ENCODE data around the gene POU2F2. TPM values are rescaled to one million over a fixed set of nuclear protein-coding genes. Genes with fewer than 3 reads are reported as not detected.

The POU2F2 gene
- total RNA-seq, 4 donors from 2014 or later = 0.55 to 3.2 (median 0.77) TPM; not detected in 1

- Histone ChIP-seq H3K4me3 (no peak overlapping the region), H3K9me3 (no peaks in the 10 kb centered on the region), H3K27ac (no peak overlapping the region), H3K36me3 (no peaks in the 10 kb centered on the region), H3K27me3 (no peaks in the 10 kb centered on the region), H3K4me1 (no peaks in the 10 kb centered on the region)
- DNase-seq = no peak
- TF ChIP-seq, protein P1, sequence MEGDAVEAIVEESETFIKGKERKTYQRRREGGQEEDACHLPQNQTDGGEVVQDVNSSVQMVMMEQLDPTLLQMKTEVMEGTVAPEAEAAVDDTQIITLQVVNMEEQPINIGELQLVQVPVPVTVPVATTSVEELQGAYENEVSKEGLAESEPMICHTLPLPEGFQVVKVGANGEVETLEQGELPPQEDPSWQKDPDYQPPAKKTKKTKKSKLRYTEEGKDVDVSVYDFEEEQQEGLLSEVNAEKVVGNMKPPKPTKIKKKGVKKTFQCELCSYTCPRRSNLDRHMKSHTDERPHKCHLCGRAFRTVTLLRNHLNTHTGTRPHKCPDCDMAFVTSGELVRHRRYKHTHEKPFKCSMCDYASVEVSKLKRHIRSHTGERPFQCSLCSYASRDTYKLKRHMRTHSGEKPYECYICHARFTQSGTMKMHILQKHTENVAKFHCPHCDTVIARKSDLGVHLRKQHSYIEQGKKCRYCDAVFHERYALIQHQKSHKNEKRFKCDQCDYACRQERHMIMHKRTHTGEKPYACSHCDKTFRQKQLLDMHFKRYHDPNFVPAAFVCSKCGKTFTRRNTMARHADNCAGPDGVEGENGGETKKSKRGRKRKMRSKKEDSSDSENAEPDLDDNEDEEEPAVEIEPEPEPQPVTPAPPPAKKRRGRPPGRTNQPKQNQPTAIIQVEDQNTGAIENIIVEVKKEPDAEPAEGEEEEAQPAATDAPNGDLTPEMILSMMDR (IDR thresholded peaks at IDR 0.05) = no peak
- TF ChIP-seq POLR2A (IDR thresholded peaks at IDR 0.05) = no peak
- intact Hi-C loops (cut with DNase I; ENCODE audit: low total_unique reads) = no loop called here
Measured at GRCh38 chr19:42165146-42165545, 32.9 kb upstream of the POU2F2 start.

DNA sequence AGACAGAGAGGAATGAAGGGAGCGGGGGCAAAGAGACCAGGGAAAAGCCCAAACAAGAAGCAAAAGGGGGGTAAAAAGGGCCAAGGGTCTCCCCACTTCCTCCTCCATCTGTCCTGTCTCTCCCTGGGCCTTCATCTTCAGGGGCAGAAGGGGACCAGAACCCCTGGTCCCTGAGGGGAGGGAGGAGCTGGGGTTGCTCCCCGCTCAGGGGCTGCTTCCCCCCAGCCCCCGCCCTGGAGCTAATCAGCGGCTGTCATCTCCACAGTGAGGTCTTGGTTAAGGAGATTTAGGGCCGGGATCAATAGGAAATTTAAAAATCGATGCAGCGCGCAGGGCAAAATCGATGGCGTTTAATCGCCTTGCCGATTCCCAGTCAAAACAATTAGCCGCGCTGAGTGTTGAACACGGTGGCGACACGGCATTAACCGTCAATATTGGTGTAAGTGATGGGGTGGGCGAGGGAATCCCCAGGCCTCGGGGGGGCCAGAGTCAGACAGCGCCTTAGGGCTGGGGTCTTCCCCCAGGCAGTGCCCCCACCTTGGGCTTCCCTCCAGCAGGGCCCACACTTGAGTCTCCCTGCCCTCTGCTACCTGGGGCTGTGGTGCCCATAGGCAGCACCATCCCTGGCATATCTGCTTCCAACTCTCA is 29.5 kb upstream of the POU2F2 start:
- TF ChIP-seq, protein P1 (IDR thresholded peaks at IDR 0.05) = no peak
- no peak for TF ChIP-seq POLR2A (IDR thresholded peaks at IDR 0.05)
- intact Hi-C loops (cut with DNase I; ENCODE audit: low total_unique reads) = no loop called here
- Histone ChIP-seq H3K27me3 (no peaks in the 10 kb centered on the region), H3K36me3 (no peaks in the 10 kb centered on the region), H3K4me1 (no peaks in the 10 kb centered on the region), H3K27ac (no peak overlapping the region), H3K9me3 (no peaks in the 10 kb centered on the region), H3K4me3 (no peak overlapping the region)
- DNase-seq = no peak

GRCh38 chr19:42159942-42160341 is 27.7 kb upstream of the POU2F2 start:
- intact Hi-C loops (cut with DNase I; ENCODE audit: low total_unique reads) = no loop called here
- H3K4me3 ChIP-seq = no peak overlapping the region

GRCh38 chr19:42158926-42159325 is 26.7 kb upstream of the POU2F2 start:
- Histone ChIP-seq H3K27ac (no peak overlapping the region), H3K27me3 (no peaks in the 10 kb centered on the region), H3K36me3 (no peaks in the 10 kb centered on the region), H3K4me3 (no peak overlapping the region), H3K9me3 (no peaks in the 10 kb centered on the region), H3K4me1 (no peaks in the 10 kb centered on the region)
- TF ChIP-seq POLR2A (IDR thresholded peaks at IDR 0.05) = no peak
- TF ChIP-seq, protein P1 (IDR thresholded peaks at IDR 0.05) = no peak
- no peak for DNase-seq
- intact Hi-C loops (cut with DNase I; ENCODE audit: low total_unique reads) = no loop called here

More at GRCh38 chr19:42159942-42160341, 27.7 kb upstream of the POU2F2 start:
- TF ChIP-seq, protein P1 (IDR thresholded peaks at IDR 0.05) = no peak
- no peak for TF ChIP-seq POLR2A (IDR thresholded peaks at IDR 0.05)
- Histone ChIP-seq H3K27ac (no peak overlapping the region), H3K9me3 (no peaks in the 10 kb centered on the region), H3K36me3 (no peaks in the 10 kb centered on the region), H3K4me1 (no peaks in the 10 kb centered on the region), H3K27me3 (no peaks in the 10 kb centered on the region)
- no peak for DNase-seq

DNA sequence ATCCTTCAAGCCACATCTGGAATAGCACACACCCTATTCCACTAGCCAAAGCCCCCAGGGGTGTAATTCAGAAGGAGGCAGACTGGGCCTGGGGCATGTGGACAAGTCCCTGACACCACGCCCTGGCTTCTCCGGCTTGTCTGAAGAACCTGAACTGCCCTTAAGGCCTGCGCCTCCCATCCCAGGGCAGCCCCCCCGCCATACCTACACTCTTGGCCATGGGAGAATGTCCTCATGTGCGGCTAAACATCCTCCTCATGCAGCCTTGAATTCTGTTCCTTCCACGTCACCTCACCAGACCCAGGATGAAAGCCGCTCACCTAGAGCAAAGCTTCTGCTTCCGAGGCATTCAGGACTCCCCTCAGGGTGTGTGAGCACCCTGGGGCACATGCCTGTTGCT is 24.3 kb upstream of the POU2F2 start:
- no peaks in the 10 kb centered on the region for H3K9me3 ChIP-seq
- H3K36me3 ChIP-seq = no peaks in the 10 kb centered on the region
- no peaks in the 10 kb centered on the region for H3K4me1 ChIP-seq
- TF ChIP-seq, protein P1 (IDR thresholded peaks at IDR 0.05) = no peak
- no peak for TF ChIP-seq POLR2A (IDR thresholded peaks at IDR 0.05)
- no peak overlapping the region for H3K27ac ChIP-seq
- intact Hi-C loops (cut with DNase I; ENCODE audit: low total_unique reads) = no loop called here
- H3K27me3 ChIP-seq = no peaks in the 10 kb centered on the region
- DNase-seq = no peak
- H3K4me3 ChIP-seq = no peak overlapping the region

All from uterus (tissue), 4 donors.